DND-41 (cell line): ENCODE measurements around the gene TBRG1.

Experiments used
- ATAC-seq: fragments of 200-7000 bp; cut with Tn5 transposase; 3 replicates; pipeline ENCODE4 v1.9.1; 2021; ENCODE audit warnings: low read depth; ENCODE audit not compliant: insufficient read depth
- DNase-seq: peaks from one replicate; pipeline ENCODE4 v3.0.0-alpha.2; 2020
- H2AFZ ChIP-seq: 2 replicates; pipeline ENCODE4 v1.6.0; 2012; ENCODE audit warnings: low read depth, low read length
- H3K27ac ChIP-seq: 2 replicates; pipeline ENCODE4 v1.5.1; 2012; ENCODE audit warnings: low read length, inconsistent platforms
- H3K27me3 ChIP-seq: fragments of 200-600 bp; sonication (generic); 2 replicates; pipeline ENCODE4 v1.6.0; 2012; ENCODE audit warnings: low read length, mild to moderate bottlenecking, inconsistent platforms; ENCODE audit not compliant: insufficient read depth, poor library complexity
- H3K36me3 ChIP-seq: 2 replicates; pipeline ENCODE4 v1.5.1; 2012; ENCODE audit warnings: low read length, inconsistent platforms; ENCODE audit not compliant: insufficient read depth
- H3K4me1 ChIP-seq: 2 replicates; pipeline ENCODE4 v1.5.1; 2012; ENCODE audit warnings: mild to moderate bottlenecking, low read length; ENCODE audit not compliant: insufficient read depth
- H3K4me2 ChIP-seq: 2 replicates; pipeline ENCODE4 v1.6.0; 2012; ENCODE audit warnings: mild to moderate bottlenecking, moderate library complexity, low read length, inconsistent platforms; ENCODE audit not compliant: insufficient read depth
- H3K4me3 ChIP-seq, 2 experiments: fragments of 200-600 bp in 1 of 2; shearing (Covaris generic) in 1 of 2; 2 replicates each; pipeline ENCODE4 v1.5.1; 2012 to 2016; ENCODE audit warnings: inconsistent platforms in 2 of 2, low read length in 2 of 2, mild to moderate bottlenecking in 2 of 2, low read depth in 1 of 2, moderate library complexity in 1 of 2
- H3K79me2 ChIP-seq: 2 replicates; pipeline ENCODE4 v1.6.0; 2012; ENCODE audit warnings: low read length, inconsistent platforms; ENCODE audit not compliant: insufficient read depth
- H3K9ac ChIP-seq: 2 replicates; pipeline ENCODE4 v1.6.0; 2012; ENCODE audit warnings: low read depth, mild to moderate bottlenecking, inconsistent platforms, low read length, moderate library complexity
- H3K9me3 ChIP-seq: 2 replicates; pipeline ENCODE4 v1.5.1; 2012; ENCODE audit warnings: low read length, moderate library complexity, mild to moderate bottlenecking, inconsistent platforms; ENCODE audit not compliant: insufficient read depth, severe bottlenecking
- H4K20me1 ChIP-seq: 2 replicates; pipeline ENCODE4 v1.6.0; 2012; ENCODE audit warnings: low read length; ENCODE audit not compliant: insufficient read depth
- EZH2 ChIP-seq: IDR thresholded peaks from 3 replicates; pipeline ENCODE4 v1.6.1; 2012; ENCODE audit warnings: borderline replicate concordance, low read depth, mild to moderate bottlenecking, moderate library complexity, low read length, inconsistent platforms; ENCODE audit not compliant: severe bottlenecking
- TF ChIP-seq, protein P1 (sequence below): IDR thresholded peaks from 2 replicates; pipeline ENCODE4 v1.5.1; 2012; ENCODE audit warnings: borderline replicate concordance, low read length, moderate library complexity, mild to moderate bottlenecking; ENCODE audit not compliant: poor library complexity, severe bottlenecking; ENCODE audit errors: extremely low read depth

TBRG1 gene

DNA sequence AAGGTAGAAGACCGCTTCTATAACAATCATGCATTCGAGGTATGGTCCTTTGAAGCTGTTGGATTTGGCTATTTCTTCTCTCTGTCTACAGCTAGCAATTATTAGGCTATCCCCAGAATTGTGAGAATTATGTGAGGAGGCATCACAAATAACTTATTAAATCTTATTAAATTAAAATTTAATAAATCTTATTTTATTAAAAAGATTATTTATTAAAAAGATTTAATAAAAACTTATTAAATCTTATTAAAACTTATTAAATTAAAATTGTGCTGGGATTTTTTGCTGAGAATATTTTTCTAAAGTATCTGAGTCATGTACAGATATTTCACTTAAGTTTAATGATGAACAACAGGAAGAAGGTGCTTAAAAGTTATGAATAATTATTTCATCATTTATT, 58.8 kb downstream of the TBRG1 start:
- Histone ChIP-seq H3K9ac (no peak overlapping the region), H3K4me2 (no peak overlapping the region), H4K20me1 (no peaks in the 10 kb centered on the region), H2AFZ (no peak overlapping the region), H3K36me3 (no peaks in the 10 kb centered on the region), H3K4me1 (no peaks in the 10 kb centered on the region), H3K79me2 (no peaks in the 10 kb centered on the region), H3K27me3 (peaks cover 3% of the 10 kb centered on the region), H3K9me3 (peaks cover 11% of the 10 kb centered on the region), H3K27ac (no peak overlapping the region), H3K4me3 (no peak overlapping the region)
- no peak for ATAC-seq
- TF ChIP-seq, protein P1, sequence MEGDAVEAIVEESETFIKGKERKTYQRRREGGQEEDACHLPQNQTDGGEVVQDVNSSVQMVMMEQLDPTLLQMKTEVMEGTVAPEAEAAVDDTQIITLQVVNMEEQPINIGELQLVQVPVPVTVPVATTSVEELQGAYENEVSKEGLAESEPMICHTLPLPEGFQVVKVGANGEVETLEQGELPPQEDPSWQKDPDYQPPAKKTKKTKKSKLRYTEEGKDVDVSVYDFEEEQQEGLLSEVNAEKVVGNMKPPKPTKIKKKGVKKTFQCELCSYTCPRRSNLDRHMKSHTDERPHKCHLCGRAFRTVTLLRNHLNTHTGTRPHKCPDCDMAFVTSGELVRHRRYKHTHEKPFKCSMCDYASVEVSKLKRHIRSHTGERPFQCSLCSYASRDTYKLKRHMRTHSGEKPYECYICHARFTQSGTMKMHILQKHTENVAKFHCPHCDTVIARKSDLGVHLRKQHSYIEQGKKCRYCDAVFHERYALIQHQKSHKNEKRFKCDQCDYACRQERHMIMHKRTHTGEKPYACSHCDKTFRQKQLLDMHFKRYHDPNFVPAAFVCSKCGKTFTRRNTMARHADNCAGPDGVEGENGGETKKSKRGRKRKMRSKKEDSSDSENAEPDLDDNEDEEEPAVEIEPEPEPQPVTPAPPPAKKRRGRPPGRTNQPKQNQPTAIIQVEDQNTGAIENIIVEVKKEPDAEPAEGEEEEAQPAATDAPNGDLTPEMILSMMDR = no peak
- TF ChIP-seq EZH2 = no peak
- DNase-seq = no peak

DNA sequence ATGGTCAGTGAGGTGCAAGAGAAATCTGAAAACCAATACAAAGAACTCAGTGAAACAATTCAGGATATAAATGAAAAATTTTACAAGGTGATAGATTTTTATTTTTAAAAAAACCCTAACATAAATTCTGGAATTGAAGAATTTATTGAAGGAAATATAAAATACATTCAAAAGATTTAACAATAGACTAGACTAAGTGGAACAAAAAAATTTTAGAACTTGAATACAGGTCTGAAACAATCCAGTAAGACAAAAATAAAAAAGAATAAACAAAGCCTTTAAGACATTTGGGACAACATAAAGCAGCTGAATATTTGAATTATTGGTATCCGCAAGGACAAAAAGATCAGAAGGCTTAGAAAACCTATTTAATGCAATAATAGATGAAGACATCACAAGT, 59.8 kb downstream of the TBRG1 start:
- DNase-seq (no peak), ATAC-seq (no peak)
- no peaks in the 10 kb centered on the region for H3K79me2 ChIP-seq
- no peaks in the 10 kb centered on the region for H3K36me3 ChIP-seq
- H3K9ac ChIP-seq = no peak overlapping the region
- H3K27me3 ChIP-seq = peaks cover 3% of the 10 kb centered on the region
- no peak overlapping the region for H3K27ac ChIP-seq
- no peak overlapping the region for H3K4me2 ChIP-seq
- no peak overlapping the region for H3K4me3 ChIP-seq
- no peaks in the 10 kb centered on the region for H3K4me1 ChIP-seq
- H2AFZ ChIP-seq = no peak overlapping the region
- peaks cover 11% of the 10 kb centered on the region for H3K9me3 ChIP-seq
- TF ChIP-seq EZH2 = no peak
- TF ChIP-seq, protein P1 = no peak
- no peaks in the 10 kb centered on the region for H4K20me1 ChIP-seq
